Esophagus muscularis mucosa (tissue), 4 donors: Measurements from ENCODE around the gene ELFN1.

ENCODE experiments used
- CTCF ChIP-seq, 3 experiments: fragments of 200-600 bp in 2 of 3; fragments of 450-650 bp in 1 of 3; sonication (generic) in 2 of 3; IDR thresholded peaks; one replicate each; pipeline ENCODE4 v1.5.1; 2017 to 2019; ENCODE audit warnings: antibody characterized with exemption in 3 of 3, mild to moderate bottlenecking in 2 of 3, moderate library complexity in 1 of 3
- EP300 ChIP-seq: sonication (generic); formaldehyde crosslinking; IDR thresholded peaks from one replicate; pipeline ENCODE4 v1.6.1; 2017; ENCODE audit warnings: antibody characterized with exemption
- POLR2A ChIP-seq: fragments of 450-650 bp; IDR thresholded peaks from one replicate; pipeline ENCODE4 v1.6.1; 2017; ENCODE audit warnings: antibody characterized with exemption, moderate library complexity, mild to moderate bottlenecking, low read depth
- POLR2AphosphoS5 ChIP-seq, 2 donors: sonication (generic); formaldehyde crosslinking; IDR thresholded peaks; one replicate each; pipeline ENCODE4 v1.6.1; 2017; ENCODE audit warnings: antibody characterized with exemption in 2 of 2

- TF ChIP-seq CTCF (IDR thresholded peaks at IDR 0.05) (no peak), EP300 (no peak), POLR2A (no peak), POLR2AphosphoS5 (IDR thresholded peaks at IDR 0.05) (no peak)
Measured at GRCh38 chr7:1681581-1681980, 11.5 kb downstream of the ELFN1 start.
